Glutamatergic neuron (in vitro differentiated cells): ENCODE results near the gene OR2H2. TPM values are rescaled to one million over a fixed set of nuclear protein-coding genes. Genes with fewer than 3 reads are reported as not detected.

Experiments
- DNase-seq: peaks from one replicate; pipeline ENCODE4 v3.0.0; 2022
- H3K27ac Mint-ChIP-seq: one replicate; pipeline ENCODE4 v1.8.0; 2020; ENCODE audit warnings: mild to moderate bottlenecking, mixed read lengths, inconsistent platforms; ENCODE audit not compliant: unreplicated experiment
- H3K27me3 Mint-ChIP-seq: one replicate; pipeline ENCODE4 v1.8.0; 2020; ENCODE audit warnings: mild to moderate bottlenecking, moderate library complexity, mixed read lengths, inconsistent platforms; ENCODE audit not compliant: unreplicated experiment
- H3K36me3 Mint-ChIP-seq: one replicate; pipeline ENCODE4 v1.8.0; 2020; ENCODE audit warnings: mild to moderate bottlenecking, mixed read lengths, inconsistent platforms; ENCODE audit not compliant: unreplicated experiment
- H3K4me1 Mint-ChIP-seq: one replicate; pipeline ENCODE4 v1.8.0; 2020; ENCODE audit warnings: mild to moderate bottlenecking, low read depth, mixed read lengths, inconsistent platforms; ENCODE audit not compliant: unreplicated experiment
- H3K4me3 Mint-ChIP-seq: one replicate; pipeline ENCODE4 v1.8.0; 2020; ENCODE audit warnings: mild to moderate bottlenecking, mixed read lengths, inconsistent platforms; ENCODE audit not compliant: unreplicated experiment
- H3K9me3 Mint-ChIP-seq: one replicate; pipeline ENCODE4 v1.8.0; 2020; ENCODE audit warnings: mild to moderate bottlenecking, moderate library complexity, mixed read lengths, inconsistent platforms; ENCODE audit not compliant: unreplicated experiment
- CTCF ChIP-seq: fragments of 200-600 bp; sonication (generic); IDR thresholded peaks from one replicate; pipeline ENCODE4 v1.5.0; 2021; ENCODE audit not compliant: partially characterized antibody, unreplicated experiment
- total RNA-seq: library from RNA; stranded (reverse); fragmentation: NEBNext Ultra II Directional; extraction: Animal tissue kit (Norgen Biotek cat#: 25700); gene quantifications from one replicate; pipeline ENCODE4 v1.2.1, GENCODE V29; 2021; ENCODE audit not compliant: unreplicated experiment

The OR2H2 gene
- total RNA-seq, 1 donor from 2014 or later = not detected

DNA sequence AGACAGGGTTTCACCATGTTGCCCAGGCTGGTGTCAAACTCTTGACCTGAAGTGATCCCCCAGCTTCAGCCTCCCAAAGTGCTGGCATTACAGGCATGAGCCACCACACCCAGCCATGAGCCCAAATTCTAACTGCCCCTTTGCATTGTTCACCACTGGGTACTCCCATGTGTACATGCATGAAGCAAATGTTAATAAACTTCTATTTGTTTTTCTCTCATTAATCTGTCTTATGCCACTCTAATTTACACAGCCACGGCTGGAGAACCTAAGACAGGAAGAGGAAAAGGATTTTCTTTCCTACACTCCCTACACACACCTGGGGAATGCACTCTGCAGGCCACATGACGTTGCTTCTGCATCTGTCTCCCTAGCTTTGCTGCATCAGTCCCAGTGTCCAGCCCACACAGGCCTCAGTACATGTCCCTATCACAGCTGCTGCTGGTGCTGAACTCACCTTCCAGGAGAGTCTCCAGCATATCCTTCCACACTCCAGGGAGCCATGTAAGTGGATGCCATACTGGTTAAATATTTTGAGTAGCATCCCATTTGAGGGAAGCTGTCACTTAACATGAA, 13.3 kb downstream of the OR2H2 start:
- H3K27me3 Mint-ChIP-seq = no peaks in the 10 kb centered on the region
- peaks cover 2% of the 10 kb centered on the region for H3K9me3 Mint-ChIP-seq
- H3K4me3 Mint-ChIP-seq = peak overlapping the region; percentile 11
- H3K36me3 Mint-ChIP-seq = peaks cover 6% of the 10 kb centered on the region
- TF ChIP-seq CTCF = no peak
- peaks cover 5% of the 10 kb centered on the region for H3K4me1 Mint-ChIP-seq
- no peak for DNase-seq
- H3K27ac Mint-ChIP-seq = no peak overlapping the region

GRCh38 chr6:29602564-29603361, 17.8 kb downstream of the OR2H2 start:
- H3K4me1 Mint-ChIP-seq = peaks cover 5% of the 10 kb centered on the region
- peak; percentile 68 for DNase-seq
- TF ChIP-seq CTCF = peak; percentile 29
- peaks cover 12% of the 10 kb centered on the region for H3K36me3 Mint-ChIP-seq
- peak overlapping the region; percentile 22 for H3K4me3 Mint-ChIP-seq
- peaks cover 8% of the 10 kb centered on the region for H3K27me3 Mint-ChIP-seq
- peak overlapping the region; percentile 15 for H3K27ac Mint-ChIP-seq
- no peaks in the 10 kb centered on the region for H3K9me3 Mint-ChIP-seq

DNA sequence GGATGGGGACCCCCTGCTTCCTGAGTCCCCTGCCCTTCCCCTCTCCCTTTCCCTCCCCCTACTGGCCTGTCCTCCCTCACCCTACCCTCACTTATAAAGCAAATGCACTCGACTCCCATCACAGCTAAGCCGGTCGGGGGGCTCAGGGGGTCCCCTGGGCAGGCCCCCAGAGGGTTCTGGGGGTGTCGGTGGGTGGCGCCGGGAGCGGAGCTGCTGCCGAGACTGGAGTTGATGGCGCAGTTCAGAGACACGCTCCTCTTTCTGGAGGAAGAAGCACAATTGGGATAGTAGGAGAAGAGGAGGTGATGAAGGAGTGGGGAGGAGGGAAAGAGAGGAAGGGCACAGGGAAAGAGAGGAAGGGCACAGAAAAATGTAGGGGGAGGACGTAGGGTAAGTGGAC, 18.5 kb downstream of the OR2H2 start:
- no peak for DNase-seq
- Mint-ChIP-seq H3K9me3 (no peaks in the 10 kb centered on the region), H3K4me3 (no peak overlapping the region), H3K27ac (no peak overlapping the region), H3K36me3 (peaks cover 13% of the 10 kb centered on the region), H3K27me3 (peaks cover 8% of the 10 kb centered on the region), H3K4me1 (peaks cover 5% of the 10 kb centered on the region)
- no peak for TF ChIP-seq CTCF

DNA sequence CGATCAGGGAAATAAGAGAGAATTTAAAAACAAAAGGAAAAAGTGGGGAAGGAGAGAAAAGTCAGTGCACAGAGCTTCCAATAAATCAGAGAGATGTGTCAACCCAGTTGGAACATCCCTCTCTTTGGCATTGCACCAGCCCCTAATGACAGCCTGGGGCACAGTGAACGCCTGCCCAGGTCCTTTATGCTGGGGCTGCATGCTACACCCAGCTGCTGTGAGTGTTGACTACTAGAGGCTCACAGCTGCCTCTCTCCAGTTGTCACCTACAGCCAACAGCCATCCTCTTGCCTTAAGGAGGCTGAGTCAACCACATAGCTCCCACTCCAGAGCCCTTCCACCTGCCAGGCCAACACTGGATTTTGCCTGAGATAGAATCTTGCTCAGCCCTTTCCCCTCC, 19.0 kb downstream of the OR2H2 start:
- peaks cover 8% of the 10 kb centered on the region for H3K27me3 Mint-ChIP-seq
- no peak overlapping the region for H3K27ac Mint-ChIP-seq
- H3K36me3 Mint-ChIP-seq = peaks cover 13% of the 10 kb centered on the region
- peaks cover 5% of the 10 kb centered on the region for H3K4me1 Mint-ChIP-seq
- H3K9me3 Mint-ChIP-seq = no peaks in the 10 kb centered on the region
- TF ChIP-seq CTCF = no peak
- DNase-seq = no peak
- no peak overlapping the region for H3K4me3 Mint-ChIP-seq

DNA sequence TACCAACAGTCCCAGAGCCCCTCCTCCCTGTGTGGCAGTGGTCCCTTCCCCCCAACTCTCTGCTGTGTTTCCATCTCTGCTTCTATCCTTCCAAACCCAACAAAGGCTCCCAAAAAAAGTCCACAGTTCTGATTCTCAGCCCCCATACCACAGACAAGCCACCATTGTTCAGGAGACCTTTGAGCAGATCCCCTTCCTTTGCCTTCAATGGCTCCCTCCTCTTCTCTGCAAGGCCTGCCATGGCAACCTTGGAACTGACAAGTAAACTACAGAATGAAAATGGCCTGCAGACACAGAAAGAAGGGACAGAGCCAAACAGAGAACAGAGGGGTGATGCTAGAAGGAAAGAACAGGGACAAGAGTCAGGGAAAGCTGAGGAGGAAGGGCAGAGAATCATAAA, 23.2 kb downstream of the OR2H2 start:
- H3K27me3 Mint-ChIP-seq = peaks cover 8% of the 10 kb centered on the region
- H3K27ac Mint-ChIP-seq = no peak overlapping the region
- peaks cover 17% of the 10 kb centered on the region for H3K36me3 Mint-ChIP-seq
- peaks cover under 1% of the 10 kb centered on the region for H3K4me1 Mint-ChIP-seq
- no peak for DNase-seq
- H3K4me3 Mint-ChIP-seq = no peak overlapping the region
- TF ChIP-seq CTCF = no peak
- no peaks in the 10 kb centered on the region for H3K9me3 Mint-ChIP-seq
